OCI-LY1 (cell line): ENCODE data around the gene PSMD3.

ENCODE experiments used
- H2AFZ ChIP-seq: fragments of 200-600 bp; sonication (generic), shearing (Covaris generic); 2 replicates; pipeline ENCODE4 v1.6.0; 2014; ENCODE audit warnings: antibody characterized with exemption, mild to moderate bottlenecking, low read length
- H3F3A ChIP-seq: fragments of 200-600 bp; sonication (generic), shearing (Covaris generic); 2 replicates; pipeline ENCODE4 v1.6.0; 2014; ENCODE audit warnings: mild to moderate bottlenecking, antibody characterized with exemption, low read length, moderate library complexity; ENCODE audit not compliant: insufficient read depth
- H3K27ac ChIP-seq: fragments of 200-600 bp; sonication (generic); 2 replicates; pipeline ENCODE4 v1.5.1; 2014; ENCODE audit warnings: low read length, mixed run types, mild to moderate bottlenecking, low read depth; ENCODE audit not compliant: poor library complexity, severe bottlenecking
- H3K27me3 ChIP-seq: fragments of 200-600 bp; sonication (generic); 2 replicates; pipeline ENCODE4 v1.6.0; 2014; ENCODE audit warnings: antibody characterized with exemption, mild to moderate bottlenecking, low read length, moderate library complexity; ENCODE audit not compliant: insufficient read depth
- H3K36me3 ChIP-seq: fragments of 200-600 bp; sonication (generic); 2 replicates; pipeline ENCODE4 v1.6.1; 2014; ENCODE audit warnings: mild to moderate bottlenecking, antibody characterized with exemption, low read length, moderate library complexity, mixed read lengths; ENCODE audit not compliant: insufficient read depth
- H3K4me1 ChIP-seq: fragments of 200-600 bp; sonication (generic); 2 replicates; pipeline ENCODE4 v1.5.1; 2014; ENCODE audit warnings: mild to moderate bottlenecking, low read length, moderate library complexity; ENCODE audit not compliant: insufficient read depth, severe bottlenecking
- H3K4me2 ChIP-seq: fragments of 200-600 bp; sonication (generic), shearing (Covaris generic); 2 replicates; pipeline ENCODE4 v1.6.1; 2014; ENCODE audit warnings: low read length
- H3K4me3 ChIP-seq: fragments of 200-600 bp; sonication (generic); 2 replicates; pipeline ENCODE4 v1.5.1; 2014; ENCODE audit warnings: low read length, low read depth, mild to moderate bottlenecking, mixed read lengths; ENCODE audit not compliant: poor library complexity, severe bottlenecking
- H3K79me2 ChIP-seq: fragments of 200-600 bp; shearing (Covaris generic); 2 replicates; pipeline ENCODE4 v1.6.1; 2016; ENCODE audit warnings: mixed run types, low read length, mixed read lengths; ENCODE audit not compliant: insufficient read depth
- H3K9ac ChIP-seq: fragments of 200-600 bp; sonication (generic), shearing (Covaris generic); 2 replicates; pipeline ENCODE4 v1.6.1; 2014; ENCODE audit warnings: mild to moderate bottlenecking, low read length, mixed read lengths
- H3K9me2 ChIP-seq: fragments of 200-600 bp; sonication (generic), shearing (Covaris generic); 2 replicates; pipeline ENCODE4 v1.6.1; 2014; ENCODE audit warnings: low read depth, mild to moderate bottlenecking, low read length, mixed read lengths
- H3K9me3 ChIP-seq: fragments of 200-600 bp; shearing (Covaris generic); 2 replicates; pipeline ENCODE4 v1.6.1; 2014; ENCODE audit warnings: low read length, mixed read lengths
- H4K20me1 ChIP-seq: fragments of 200-600 bp; sonication (generic), shearing (Covaris generic); 2 replicates; pipeline ENCODE4 v1.6.0; 2016; ENCODE audit warnings: mild to moderate bottlenecking, low read length; ENCODE audit not compliant: insufficient read depth
- CTCF ChIP-seq: fragments of 200-600 bp; sonication (generic), shearing (Covaris generic); IDR thresholded peaks from 2 replicates; pipeline ENCODE4 v1.5.1; 2017; ENCODE audit warnings: mild to moderate bottlenecking, antibody characterized with exemption, low read length, moderate library complexity, mixed read lengths
- EZH2 ChIP-seq: fragments of 200-600 bp; sonication (generic), shearing (Covaris generic); IDR thresholded peaks from 2 replicates; pipeline ENCODE4 v1.8.0; 2017; ENCODE audit warnings: borderline replicate concordance, mixed run types, mild to moderate bottlenecking, antibody characterized with exemption, low read length, moderate library complexity, mixed read lengths

PSMD3 gene

DNA sequence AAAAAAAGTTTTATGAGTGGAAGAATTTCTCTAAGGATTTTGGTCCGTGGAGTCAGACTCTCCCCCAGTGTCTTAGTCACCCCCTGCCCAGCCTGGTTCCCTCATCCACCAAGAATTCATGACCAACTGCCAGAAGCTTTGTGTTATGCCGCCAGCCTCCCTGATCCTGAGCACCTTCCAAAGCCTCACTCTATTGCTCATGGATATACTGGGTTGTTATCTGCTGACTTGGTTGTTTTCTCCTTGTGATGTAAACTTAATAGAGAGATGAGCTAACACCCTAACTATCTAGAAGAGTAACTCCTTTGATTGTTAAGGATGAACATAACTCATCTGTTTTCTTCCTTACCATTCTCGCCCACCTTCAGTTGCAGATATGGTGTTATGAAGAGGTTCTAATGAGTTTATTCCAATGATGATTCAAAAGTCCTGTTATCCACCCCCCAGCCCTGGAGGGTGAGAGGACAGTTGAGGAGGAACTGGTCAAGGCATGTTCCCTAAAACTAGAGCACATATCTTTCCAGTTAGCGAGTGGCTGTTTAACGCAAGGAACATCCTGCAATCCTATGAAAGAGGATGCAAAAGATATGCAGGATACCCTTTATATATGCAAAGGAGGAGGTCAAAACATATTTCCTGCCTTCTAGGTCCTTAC lies 1.5 kb upstream of the PSMD3 start:
- Histone ChIP-seq H2AFZ (no peak overlapping the region), H3K27ac (no peak overlapping the region), H3K9me2 (no peaks in the 10 kb centered on the region), H3K36me3 (peaks cover 29% of the 10 kb centered on the region), H3K27me3 (0 out of 2 replicates have a peak, but pooled peaks cover under 1% of the 10 kb centered on the region), H3K9ac (no peak overlapping the region), H3K4me1 (peaks cover 25% of the 10 kb centered on the region), H3K4me2 (peak overlapping the region; percentile 95; the same call in 1 of the 2 replicates), H3K9me3 (no peaks in the 10 kb centered on the region), H3F3A (no peaks in the 10 kb centered on the region), H3K4me3 (peak overlapping the region; percentile 94), H4K20me1 (0 out of 2 replicates have a peak, but pooled peaks cover 4% of the 10 kb centered on the region), H3K79me2 (peaks cover 27% of the 10 kb centered on the region)
- TF ChIP-seq EZH2 (no peak), CTCF (no peak)

GRCh38 chr17:39979893-39980350 lies 685 bp upstream of the PSMD3 start:
- no peaks in the 10 kb centered on the region for H3K9me3 ChIP-seq
- H3K9ac ChIP-seq = peak overlapping the region; percentile 83
- peak overlapping the region; percentile 21 for H3K27ac ChIP-seq
- H3K4me1 ChIP-seq = peaks cover 25% of the 10 kb centered on the region
- no peaks in the 10 kb centered on the region for H3K27me3 ChIP-seq
- no peak for TF ChIP-seq EZH2
- no peak for TF ChIP-seq CTCF
- 0 out of 2 replicates have a peak, but pooled peaks cover 4% of the 10 kb centered on the region for H4K20me1 ChIP-seq
- peak overlapping the region; percentile 94 for H3K4me3 ChIP-seq
- H3K4me2 ChIP-seq = peak overlapping the region; percentile 95
- H3K9me2 ChIP-seq = no peaks in the 10 kb centered on the region
- H3K79me2 ChIP-seq = peaks cover 27% of the 10 kb centered on the region
- peak overlapping the region; percentile 18; the same call in 1 of the 2 replicates for H2AFZ ChIP-seq
- H3F3A ChIP-seq = no peaks in the 10 kb centered on the region
- H3K36me3 ChIP-seq = peaks cover 37% of the 10 kb centered on the region

- Histone ChIP-seq H3K79me2 (peaks cover 27% of the 10 kb centered on the region), H3K9ac (peak overlapping the region; percentile 93), H3K4me1 (peaks cover 25% of the 10 kb centered on the region), H3K4me3 (peak overlapping the region; percentile 94), H3K9me2 (no peaks in the 10 kb centered on the region), H3K9me3 (no peaks in the 10 kb centered on the region), H4K20me1 (0 out of 2 replicates have a peak, but pooled peaks cover 4% of the 10 kb centered on the region), H3K4me2 (peak overlapping the region; percentile 94), H2AFZ (no peak overlapping the region), H3K27ac (peak overlapping the region; percentile 28), H3K36me3 (peaks cover 50% of the 10 kb centered on the region), H3F3A (no peaks in the 10 kb centered on the region), H3K27me3 (no peaks in the 10 kb centered on the region)
- TF ChIP-seq CTCF (peak; percentile 6; the same call in 1 of the 2 replicates), EZH2 (no peak)
Measured at GRCh38 chr17:39981207-39981741, 667 bp downstream of the PSMD3 start.
